KG1 (cell line): ENCODE measurements around the gene CDK7.
"Not testable (repeated sequence)": the region's sequence is repeated elsewhere in the genome, so short reads cannot be mapped to it uniquely, and the experiment has no call there.

ENCODE experiments used
- DNase-seq: peaks from one replicate; lab custom pipeline; 2025; lab: John Stamatoyannopoulos, UW

The CDK7 gene

DNA sequence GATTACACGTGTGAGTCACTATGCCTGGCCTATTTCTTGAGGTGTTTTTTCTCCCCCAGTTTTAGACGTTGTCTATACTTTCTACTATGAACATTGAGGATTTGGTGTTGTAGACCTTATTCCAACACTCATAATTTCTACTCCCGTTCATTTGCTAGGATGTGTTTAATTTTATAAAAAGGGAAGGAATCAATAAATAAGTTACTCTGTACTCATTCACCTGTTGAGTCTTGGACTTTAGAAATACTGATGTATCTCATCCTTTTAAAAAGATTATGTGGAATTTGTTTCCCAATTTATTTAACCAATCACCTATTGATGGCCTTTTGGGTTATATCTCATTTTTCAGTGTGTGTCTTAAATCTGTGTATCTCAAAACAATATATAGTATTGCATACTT, 3.2 kb downstream of the CDK7 start:
- no peak for DNase-seq

DNA sequence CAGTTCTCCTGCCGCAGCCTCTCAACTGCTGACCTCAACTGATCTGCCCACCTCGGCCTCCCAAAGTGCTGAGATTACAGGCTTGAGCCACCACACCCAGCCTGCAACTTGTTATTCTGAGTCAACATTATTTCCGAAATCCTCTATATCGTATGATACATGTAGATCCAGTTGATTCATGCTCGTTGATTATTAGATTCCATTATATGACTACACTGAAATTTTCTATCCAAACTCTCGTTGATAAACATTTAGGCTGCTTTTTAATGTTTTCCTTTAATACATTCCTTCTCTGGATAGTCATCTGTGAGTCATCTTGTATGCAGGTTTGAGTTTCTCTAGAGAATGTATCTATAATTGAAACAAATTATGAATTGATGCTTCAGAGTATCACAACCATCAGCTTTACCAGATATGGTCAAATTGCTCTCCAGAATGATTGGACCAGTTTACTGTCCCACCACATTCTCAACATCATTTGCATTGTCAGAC, 4.1 kb downstream of the CDK7 start:
- DNase-seq: no peak

DNA sequence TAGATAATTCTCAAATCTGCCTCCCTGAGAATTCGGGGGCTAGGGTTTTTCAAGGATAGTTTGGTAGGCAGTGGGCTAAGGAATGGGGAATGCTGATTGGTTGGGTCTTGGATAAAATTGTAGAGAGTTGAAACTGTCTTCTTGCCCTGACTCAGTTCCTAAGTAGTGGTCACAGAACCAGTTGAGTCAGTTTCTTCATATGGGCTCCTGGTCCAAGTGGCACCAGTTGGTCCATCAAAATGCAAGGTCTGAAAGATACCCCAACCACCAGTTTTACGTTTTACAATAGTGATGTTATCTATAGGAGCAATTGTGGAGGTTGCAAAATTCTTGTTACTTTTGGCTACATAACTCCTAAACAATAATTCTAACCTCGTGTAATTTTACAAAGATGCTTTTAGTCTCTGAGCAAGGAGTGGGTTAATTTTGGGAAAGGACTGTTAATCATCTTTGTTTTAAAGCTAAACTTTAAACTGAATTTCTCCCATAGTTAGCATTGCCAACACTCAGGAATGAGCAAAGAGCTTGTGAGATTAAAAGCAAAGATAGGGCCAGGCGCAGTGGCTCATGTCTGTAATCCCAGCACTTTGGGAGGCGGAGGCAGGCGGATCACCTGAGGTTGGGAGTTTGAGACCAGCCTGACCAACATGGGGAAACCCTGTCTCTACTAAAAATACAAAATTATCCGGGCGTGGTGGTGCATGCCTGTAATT, 7.7 kb downstream of the CDK7 start:
- DNase-seq: no peak

DNA sequence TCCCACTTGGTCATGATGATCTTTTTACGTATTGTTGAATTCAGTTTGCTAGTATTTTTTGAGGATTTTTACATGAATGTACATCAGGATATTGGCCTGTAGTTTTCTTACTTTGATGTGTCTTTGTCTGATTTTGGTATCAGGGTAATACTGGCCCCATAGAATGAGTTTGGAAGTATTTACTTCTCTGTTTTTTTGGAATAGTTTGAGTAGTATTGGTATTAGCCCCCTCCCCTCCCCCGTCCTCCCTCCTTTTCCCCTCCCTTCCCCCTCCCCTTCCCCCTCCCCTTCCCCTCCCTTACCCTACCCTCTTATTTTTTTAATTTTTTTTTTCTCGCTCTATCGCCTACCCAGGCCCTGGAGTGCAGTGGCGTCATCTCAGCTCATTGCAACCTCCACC, 10.3 kb downstream of the CDK7 start:
- DNase-seq: no peak

DNA sequence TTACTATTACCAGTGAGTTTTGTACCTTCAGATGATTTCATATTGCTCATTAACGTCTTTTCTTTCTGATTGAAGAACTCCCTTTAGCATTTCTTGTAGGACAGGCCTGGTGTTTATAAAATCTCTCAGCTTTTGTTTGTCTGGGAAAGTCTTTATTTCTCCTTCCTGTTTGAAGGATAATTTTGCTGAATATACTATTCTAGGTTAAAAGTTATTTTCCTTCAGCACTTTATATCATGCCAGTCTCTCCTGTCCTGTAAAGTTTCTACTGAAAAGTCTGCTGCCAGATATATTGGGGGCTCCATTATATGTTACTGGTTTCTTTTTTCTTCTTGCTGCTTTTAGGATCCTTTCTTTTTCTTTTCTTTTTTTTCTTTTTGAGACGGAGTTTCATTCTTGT, 13.3 kb downstream of the CDK7 start:
- DNase-seq: no peak

DNA sequence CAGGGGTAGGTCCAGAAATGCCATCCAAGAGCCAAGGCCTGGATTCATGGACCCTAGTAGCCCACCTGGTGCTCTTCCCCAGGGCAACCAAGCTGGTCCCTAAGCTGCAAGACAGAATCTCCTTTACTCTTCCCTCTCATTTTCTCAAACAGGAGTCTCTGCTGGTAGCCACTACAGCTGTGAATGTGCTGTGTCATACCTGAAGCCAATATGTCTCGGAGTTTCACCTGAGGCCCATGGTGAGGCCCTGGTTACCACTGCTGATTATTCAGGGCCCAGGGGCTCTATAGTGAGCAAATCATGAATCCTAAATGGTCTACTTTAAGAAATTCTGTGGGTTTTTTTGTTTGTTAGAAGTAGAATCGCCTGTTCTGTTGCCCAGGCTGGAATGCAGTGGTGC, 15.9 kb downstream of the CDK7 start:
- no peak for DNase-seq

DNA sequence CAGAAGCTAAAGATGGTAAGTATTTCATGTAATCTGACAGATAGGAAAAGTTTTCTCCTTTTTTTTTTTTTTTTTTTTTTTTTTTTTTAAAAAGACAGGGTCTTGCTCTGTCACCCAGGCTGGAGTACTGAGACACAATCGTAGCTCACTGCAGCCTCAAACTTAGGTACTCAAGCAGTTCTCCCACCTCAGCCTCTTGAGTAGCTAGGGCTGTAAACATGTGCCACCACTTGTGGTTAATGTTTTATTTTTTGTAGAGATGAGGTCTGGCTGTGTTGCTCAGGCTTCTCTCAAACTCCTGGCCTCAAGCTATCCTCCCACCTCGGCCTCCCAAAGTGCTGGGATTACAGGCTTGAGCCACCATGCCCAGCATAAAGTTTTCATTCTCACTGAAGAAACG, 17.8 kb downstream of the CDK7 start:
- DNase-seq: no peak

DNA sequence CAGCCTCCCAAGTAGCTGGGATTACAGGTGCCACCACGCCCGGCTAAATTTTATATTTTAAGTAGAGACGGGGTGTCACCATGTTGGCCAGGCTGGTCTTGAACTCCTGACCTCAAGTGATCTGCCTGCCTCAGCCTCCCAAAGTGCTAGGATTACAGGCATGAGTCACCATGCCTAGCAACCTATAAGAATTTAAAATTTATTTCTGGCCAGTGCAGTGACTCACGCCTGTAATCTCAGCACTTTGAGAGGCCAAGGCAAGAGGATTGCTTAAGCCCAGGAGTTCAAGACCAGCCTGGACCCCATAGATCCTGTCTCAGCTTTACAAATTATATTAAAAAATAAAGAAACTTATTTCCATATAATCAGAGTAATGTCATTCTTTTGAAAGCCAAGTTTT, 21.3 kb downstream of the CDK7 start:
- not testable (repeated sequence) for DNase-seq

DNA sequence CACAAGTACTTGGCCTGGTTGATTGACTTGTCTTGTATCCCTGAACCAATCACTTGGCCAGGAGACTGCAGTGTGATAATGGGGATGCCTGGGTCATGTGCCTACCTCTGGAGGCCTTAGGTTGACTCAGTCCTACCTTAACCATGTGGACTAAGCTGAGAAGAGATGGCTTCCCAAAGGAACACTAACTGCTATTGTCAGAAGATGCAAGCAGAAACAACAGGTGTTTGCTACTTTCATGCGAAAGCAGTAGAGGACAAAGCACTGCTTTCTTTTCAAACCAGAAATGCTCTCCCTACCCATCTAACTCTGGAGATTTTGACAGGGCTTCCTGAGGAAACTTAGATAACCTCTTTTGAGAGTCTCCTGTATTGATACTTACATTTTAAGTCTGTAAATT, 22.9 kb downstream of the CDK7 start:
- DNase-seq: no peak

DNA sequence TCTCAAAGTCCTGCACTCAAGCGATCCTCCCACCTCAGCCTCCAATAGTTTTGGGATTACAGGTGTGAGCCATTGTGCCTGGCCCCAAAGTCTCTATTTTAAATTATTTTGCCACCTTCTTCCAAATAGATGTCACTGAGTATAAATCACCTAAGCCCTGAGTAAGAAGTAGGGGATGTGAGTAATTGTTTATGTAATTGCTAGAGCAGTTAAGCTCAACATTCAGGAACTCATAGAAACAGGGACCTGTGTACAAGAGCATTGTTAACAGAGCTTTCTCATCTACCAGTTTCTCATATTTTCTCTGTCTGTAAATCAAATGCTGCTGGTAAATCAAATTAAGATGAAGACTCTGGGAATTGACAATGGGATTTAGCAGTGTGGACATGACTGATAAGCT, 26.3 kb downstream of the CDK7 start:
- DNase-seq: no peak

DNA sequence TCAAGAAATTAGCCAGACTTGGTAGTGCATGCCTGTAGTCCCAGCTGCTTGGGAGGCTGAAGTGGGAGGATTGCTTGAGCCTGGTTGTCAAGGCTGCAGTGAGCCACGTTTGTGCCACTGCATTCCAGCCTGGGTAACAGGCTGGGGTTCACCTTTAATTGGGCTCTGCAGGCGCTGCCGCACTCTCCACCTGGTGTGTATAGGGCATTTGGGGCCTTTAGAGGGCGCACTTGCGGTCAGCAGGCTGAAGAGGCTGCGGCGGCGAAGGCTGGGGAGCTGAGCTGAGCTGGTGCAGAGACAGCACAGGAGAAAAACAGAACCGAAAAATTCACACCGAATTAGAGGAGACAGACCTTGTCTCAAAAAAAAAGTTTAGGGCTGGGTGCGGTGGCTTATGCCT, 31.2 kb downstream of the CDK7 start:
- no peak for DNase-seq

DNA sequence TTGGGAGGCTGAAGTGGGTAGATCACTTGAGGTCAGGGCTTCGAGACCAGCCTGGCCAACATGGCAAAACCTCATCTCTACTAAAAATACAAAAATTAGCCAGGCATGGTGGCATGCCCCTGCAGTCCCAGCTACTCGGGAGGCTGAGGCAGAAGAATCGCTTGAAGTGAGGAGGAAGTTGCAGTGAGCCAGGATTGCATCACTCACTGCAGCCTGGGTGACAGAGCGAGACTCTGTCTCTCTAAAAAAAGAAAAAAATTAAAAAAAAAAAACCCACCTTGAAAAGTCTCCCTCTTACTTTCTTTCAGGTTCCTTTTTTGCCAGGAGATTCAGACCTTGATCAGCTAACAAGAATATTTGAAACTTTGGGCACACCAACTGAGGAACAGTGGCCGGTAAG, 34.2 kb downstream of the CDK7 start:
- DNase-seq: no peak

DNA sequence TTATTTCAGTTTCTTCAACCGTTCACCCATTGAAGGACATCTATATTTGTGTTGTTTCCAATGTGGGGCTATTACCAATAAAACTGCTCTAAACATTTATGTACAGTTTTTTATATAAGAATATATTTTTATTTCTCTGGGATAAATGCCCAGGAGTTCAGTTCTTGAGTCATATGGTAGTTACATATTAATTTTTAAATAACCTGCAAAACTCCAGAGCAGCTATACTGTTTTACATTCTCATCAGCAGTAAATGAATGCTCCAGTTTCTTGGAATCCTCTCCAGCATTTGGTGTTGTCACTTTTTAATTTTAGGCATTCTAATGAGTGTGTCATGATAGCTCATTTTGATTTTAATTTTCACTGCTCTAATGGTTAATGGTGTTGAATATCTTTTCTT, 36.2 kb downstream of the CDK7 start:
- DNase-seq: no peak

DNA sequence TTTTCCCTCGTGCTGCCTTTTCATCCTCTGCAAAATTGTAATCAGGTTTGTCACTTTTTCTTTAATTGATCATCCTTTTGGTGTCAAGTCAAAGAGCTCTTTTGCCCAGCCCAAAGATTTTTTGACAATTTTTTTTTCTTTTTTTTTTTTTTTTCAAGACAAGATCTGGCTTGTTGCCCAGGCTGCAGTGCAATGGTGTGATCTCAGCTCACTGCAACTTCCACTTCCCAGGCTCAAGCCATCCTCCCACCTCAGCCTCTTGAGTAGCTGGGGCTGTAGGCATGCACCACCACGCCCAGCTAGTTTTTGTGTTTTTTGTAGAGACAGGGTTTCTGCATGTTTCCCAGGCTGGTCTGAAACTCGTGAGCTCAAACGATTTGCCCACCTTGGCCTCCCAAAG, 36.7 kb downstream of the CDK7 start:
- no peak for DNase-seq

DNA sequence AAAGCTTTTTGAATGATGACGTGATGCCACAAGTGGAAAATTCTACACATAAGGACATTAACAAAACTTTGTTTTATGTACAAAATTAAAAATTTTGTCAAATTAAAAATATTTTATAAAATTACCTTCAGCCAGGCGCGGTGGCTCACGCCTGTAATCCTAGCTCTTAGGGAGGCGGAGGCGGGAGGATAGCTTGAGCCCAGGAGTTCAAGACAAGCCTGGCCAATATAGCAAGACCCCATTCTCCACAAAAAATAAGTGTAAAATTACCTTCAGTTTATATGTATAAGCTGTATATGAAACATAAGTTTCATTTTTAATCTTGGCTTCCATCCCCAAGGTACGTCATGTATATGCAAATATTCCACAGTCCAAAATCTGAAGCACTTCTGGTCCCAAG, 40.9 kb downstream of the CDK7 start:
- DNase-seq: no peak

DNA sequence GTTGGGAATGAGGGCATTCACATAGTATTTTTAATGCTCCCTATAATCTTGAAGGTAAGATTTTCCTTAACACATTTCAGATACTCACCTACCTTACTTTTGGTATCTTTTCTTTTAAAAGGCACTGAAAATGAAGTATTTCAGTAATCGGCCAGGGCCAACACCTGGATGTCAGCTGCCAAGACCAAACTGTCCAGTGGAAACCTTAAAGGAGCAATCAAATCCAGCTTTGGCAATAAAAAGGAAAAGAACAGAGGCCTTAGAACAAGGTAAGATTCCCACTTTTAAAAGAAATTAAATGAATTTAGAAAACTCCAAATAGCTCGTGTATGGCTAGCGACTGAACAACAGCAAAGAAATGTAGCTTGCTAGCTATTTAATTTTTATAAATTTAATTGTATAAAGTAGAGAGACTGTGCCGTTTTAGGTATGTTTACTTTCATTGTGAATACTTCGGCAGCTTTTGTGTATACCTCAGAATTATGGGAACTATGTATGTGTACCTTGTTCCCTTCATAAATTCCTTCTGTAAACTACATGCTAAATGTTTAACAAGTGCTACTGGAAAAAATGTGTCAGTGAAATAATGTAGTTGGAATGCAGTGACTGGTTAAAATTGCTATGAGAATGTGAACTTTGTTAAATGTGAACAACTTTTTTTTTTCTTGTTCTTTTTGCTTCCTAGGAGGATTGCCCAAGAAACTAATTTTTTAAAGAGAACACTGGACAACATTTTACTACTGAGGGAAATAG, 41.9 kb downstream of the CDK7 start:
- no peak for DNase-seq

DNA sequence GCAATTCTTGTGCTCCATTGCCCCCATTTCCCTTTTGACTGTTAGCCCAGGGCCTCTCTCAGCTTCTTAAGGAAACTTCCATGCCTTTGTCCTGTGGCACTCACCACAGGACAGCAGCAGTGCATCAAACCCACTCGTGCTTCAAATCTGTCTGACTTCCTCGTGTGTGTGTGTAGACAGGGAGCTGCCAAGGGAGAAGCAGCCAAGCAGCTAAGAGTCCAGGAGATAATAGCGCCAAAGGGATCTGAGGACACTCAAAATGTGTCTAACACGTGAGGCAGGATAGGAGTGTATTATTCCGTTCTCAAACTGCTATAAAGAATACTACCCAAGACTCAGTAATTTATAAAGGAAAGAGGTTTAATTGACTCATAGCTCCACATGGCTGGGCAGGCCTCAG, 44.8 kb downstream of the CDK7 start:
- DNase-seq: no peak

DNA sequence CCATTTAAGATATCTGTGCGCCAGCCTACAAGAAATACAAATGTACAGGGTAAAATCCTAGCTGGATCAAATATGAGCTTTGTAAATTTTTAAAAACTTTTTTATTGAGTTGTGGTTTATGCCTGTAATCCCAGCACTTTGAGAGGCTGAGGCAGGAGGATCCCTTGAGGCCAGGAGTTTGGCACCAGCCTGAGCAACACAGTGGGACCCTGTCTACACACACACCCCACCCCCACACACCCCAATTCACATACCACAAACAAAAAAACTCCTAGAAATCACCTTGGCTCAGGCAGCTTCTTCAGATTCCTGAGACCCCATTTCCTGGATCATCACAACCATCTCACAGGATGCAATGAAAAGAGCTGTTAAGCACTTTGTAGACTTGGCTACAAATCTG, 46.4 kb downstream of the CDK7 start:
- DNase-seq: no peak

DNA sequence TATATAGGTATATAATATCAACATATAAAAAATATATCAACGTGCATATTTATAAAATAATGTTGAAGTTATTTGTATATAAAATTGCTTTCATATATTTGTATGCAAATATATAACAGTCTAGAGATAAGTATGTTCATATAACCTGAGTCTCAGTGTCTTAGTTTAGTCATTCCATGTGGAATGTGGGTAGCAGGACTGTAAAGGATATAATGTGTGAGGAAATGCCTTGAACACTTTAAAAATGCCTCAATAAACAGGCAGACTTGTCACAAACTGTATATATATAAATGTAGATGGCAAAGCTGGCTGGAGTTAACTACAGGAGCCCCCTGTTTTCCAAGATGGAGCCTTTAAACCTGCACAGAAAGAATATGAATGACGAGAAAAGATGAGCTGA, 49.5 kb downstream of the CDK7 start:
- no peak for DNase-seq

DNA sequence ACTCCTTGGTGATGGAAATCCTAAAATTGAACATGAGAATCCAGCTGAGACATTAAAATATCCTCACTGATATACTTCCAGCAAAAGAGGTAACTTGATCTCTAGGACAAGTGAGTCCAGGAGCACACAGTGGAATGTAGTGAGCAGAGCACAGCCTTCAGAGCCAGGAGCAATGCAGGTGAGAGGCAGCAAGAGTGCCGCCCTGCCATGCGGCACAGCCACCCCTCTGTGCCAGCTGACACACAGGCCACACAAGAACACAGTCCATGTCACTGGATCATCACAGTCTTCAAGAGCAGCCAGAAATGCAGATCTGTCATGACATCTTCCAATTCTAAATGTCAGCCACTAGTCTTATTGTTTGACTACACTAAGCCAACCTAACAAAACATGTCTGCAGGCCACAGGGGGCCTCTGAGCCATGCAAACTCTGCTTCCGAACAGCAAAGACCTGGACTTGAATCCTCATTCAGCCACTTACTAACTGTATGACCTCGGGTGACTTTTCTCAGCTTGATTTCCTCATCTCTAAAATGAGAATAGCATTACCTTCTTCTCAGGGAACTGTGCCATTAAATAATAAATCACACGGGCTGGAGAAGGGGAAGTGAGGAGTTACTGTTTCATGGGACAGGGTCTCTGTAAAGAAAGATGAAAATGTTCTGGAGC, 50.9 kb downstream of the CDK7 start:
- DNase-seq: no peak

DNA sequence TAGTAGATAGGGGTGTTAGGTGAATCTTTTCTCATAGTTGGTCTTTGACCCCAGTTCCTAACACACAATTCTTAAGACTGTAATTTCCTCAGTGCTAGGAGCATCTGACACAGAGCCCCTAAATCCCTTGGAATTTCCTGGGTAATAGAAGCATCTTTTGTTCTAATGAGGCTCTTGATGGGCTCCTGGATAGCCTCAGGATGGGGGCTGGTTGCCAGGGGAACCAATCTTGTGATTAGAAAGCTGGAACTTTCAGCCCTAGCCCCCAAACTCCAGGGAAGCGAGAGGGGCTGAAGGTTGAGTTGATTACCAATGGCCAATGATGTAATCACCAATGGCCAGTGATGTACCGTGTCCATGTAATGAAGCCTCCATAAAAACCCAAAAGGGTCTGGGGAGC, 53.4 kb downstream of the CDK7 start:
- no peak for DNase-seq

DNA sequence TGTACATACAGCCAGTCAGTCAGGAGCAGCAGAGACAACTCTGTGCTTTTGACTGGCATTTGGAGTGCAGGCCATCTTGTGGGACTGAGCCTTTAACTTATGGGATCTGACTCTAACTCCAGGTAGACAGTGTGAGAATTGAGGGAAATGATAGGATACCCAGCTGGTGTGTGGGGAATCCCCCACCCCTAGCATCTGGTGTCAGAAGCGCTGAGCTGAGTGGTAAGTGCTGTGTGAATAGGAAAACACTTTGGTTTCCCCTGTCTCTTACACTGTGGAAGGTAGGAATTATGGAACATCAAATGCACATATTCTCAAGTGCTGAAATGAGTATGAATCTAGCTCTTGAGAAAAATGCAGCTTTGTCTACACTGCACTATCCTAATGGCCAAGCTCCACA, 54.0 kb downstream of the CDK7 start:
- DNase-seq: no peak

DNA sequence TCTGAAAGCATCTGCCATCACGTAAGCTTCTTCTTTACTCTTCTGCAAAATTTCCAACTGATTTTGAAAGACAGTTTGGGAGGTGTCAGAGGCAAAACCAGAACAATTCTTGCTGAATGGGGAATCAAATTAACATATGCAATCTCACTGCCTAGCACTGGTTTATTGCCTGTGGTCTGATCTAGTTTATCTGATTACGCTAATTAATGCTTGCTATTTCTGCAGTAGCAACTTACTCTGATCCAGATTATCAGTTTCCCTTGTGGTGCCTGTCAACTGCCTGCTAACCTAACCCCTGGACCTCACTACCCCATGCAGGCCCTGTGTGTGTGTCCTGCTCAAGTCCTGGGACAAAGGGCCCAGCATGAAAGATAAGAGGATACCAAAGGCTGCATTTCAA, 57.6 kb downstream of the CDK7 start:
- no peak for DNase-seq
